HUES48 (cell line): ENCODE results near the gene PRKAG2.

ENCODE experiments used
- H3K27ac ChIP-seq: one replicate; pipeline ENCODE4 v1.7.0; 2013; ENCODE audit warnings: low read depth, low read length, inconsistent platforms
- H3K27me3 ChIP-seq: 2 replicates; pipeline ENCODE4 v1.6.1; 2013; ENCODE audit warnings: mild to moderate bottlenecking, low read length; ENCODE audit not compliant: control insufficient read depth, insufficient read depth
- H3K36me3 ChIP-seq: 2 replicates; pipeline ENCODE4 v1.6.1; 2013; ENCODE audit warnings: low read length; ENCODE audit not compliant: control insufficient read depth, insufficient read depth
- H3K4me1 ChIP-seq: 2 replicates; pipeline ENCODE4 v1.6.1; 2013; ENCODE audit warnings: mild to moderate bottlenecking, low read length; ENCODE audit not compliant: control insufficient read depth, insufficient read depth
- H3K4me3 ChIP-seq: 2 replicates; pipeline ENCODE4 v1.5.1; 2013; ENCODE audit warnings: mild to moderate bottlenecking, low read depth, low read length
- H3K9ac ChIP-seq: 2 replicates; pipeline ENCODE4 v1.6.1; 2013; ENCODE audit warnings: mild to moderate bottlenecking, low read depth, low read length, moderate library complexity
- H3K9me3 ChIP-seq: 2 replicates; pipeline ENCODE4 v1.6.1; 2013; ENCODE audit warnings: low read length; ENCODE audit not compliant: control insufficient read depth, insufficient read depth

PRKAG2 gene

GRCh38 chr7:151891753-151892152 lies 14.8 kb upstream of the PRKAG2 start:
- H3K36me3 ChIP-seq: no peaks in the 10 kb centered on the region
- H3K9me3 ChIP-seq: no peaks in the 10 kb centered on the region
- no peak overlapping the region for H3K27ac ChIP-seq
- H3K27me3 ChIP-seq: no peaks in the 10 kb centered on the region; the same call in 1 of the 2 replicates
- H3K4me3 ChIP-seq: no peak overlapping the region
- H3K4me1 ChIP-seq: peaks cover under 1% of the 10 kb centered on the region; the same call in 1 of the 2 replicates
- H3K9ac ChIP-seq: no peak overlapping the region

DNA sequence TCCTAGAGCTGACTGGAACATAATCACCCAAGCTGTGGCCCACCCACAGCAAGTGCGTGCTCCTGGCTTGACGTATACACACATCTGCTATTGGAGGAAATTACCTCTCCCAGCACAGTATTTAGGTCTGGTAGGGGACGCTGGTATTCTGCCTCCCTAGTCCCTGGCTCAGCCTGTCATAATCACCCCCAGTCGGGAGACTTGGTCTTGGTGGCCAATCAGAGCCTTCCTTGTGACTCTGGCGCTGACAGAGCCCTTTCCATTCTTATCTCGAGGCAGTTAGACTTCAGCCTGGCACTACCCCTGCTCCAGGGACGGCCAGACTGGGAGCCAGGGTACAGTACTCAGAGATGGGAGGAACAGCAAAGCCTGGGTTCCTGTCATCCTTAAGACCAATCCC lies 14.3 kb upstream of the PRKAG2 start:
- H3K36me3 ChIP-seq: no peaks in the 10 kb centered on the region
- no peaks in the 10 kb centered on the region for H3K4me1 ChIP-seq
- H3K27me3 ChIP-seq: no peaks in the 10 kb centered on the region; the same call in 1 of the 2 replicates
- H3K4me3 ChIP-seq: no peak overlapping the region
- H3K9me3 ChIP-seq: no peaks in the 10 kb centered on the region
- H3K27ac ChIP-seq: no peak overlapping the region
- no peak overlapping the region for H3K9ac ChIP-seq

- no peak overlapping the region for H3K4me3 ChIP-seq
- no peak overlapping the region for H3K9ac ChIP-seq
- H3K27ac ChIP-seq: no peak overlapping the region
- H3K36me3 ChIP-seq: no peaks in the 10 kb centered on the region
- H3K27me3 ChIP-seq: no peaks in the 10 kb centered on the region; the same call in 1 of the 2 replicates
- no peaks in the 10 kb centered on the region for H3K9me3 ChIP-seq
- no peaks in the 10 kb centered on the region for H3K4me1 ChIP-seq
Measured at GRCh38 chr7:151890355-151891004, 13.6 kb upstream of the PRKAG2 start.

GRCh38 chr7:151889406-151890354 lies 12.8 kb upstream of the PRKAG2 start:
- Histone ChIP-seq H3K27me3 (no peaks in the 10 kb centered on the region; the same call in 1 of the 2 replicates), H3K4me1 (no peaks in the 10 kb centered on the region), H3K4me3 (no peak overlapping the region), H3K27ac (no peak overlapping the region), H3K36me3 (no peaks in the 10 kb centered on the region), H3K9me3 (no peaks in the 10 kb centered on the region), H3K9ac (no peak overlapping the region)

- Histone ChIP-seq H3K27me3 (no peaks in the 10 kb centered on the region; the same call in 1 of the 2 replicates), H3K9me3 (no peaks in the 10 kb centered on the region), H3K36me3 (no peaks in the 10 kb centered on the region), H3K9ac (no peak overlapping the region), H3K4me3 (no peak overlapping the region), H3K27ac (no peak overlapping the region), H3K4me1 (no peaks in the 10 kb centered on the region)
Measured at GRCh38 chr7:151888079-151889067, 11.5 kb upstream of the PRKAG2 start.

- Histone ChIP-seq H3K36me3 (no peaks in the 10 kb centered on the region), H3K9me3 (no peaks in the 10 kb centered on the region), H3K9ac (no peak overlapping the region), H3K27ac (no peak overlapping the region), H3K4me3 (no peak overlapping the region), H3K27me3 (no peaks in the 10 kb centered on the region; the same call in 1 of the 2 replicates), H3K4me1 (no peaks in the 10 kb centered on the region)
Measured at GRCh38 chr7:151886783-151887182, 9.9 kb upstream of the PRKAG2 start.

GRCh38 chr7:151885202-151885580 lies 8.3 kb upstream of the PRKAG2 start:
- Histone ChIP-seq H3K27ac (no peak overlapping the region), H3K27me3 (no peaks in the 10 kb centered on the region; the same call in 1 of the 2 replicates), H3K4me1 (no peaks in the 10 kb centered on the region), H3K9me3 (no peaks in the 10 kb centered on the region), H3K9ac (no peak overlapping the region), H3K4me3 (no peak overlapping the region), H3K36me3 (no peaks in the 10 kb centered on the region)

DNA sequence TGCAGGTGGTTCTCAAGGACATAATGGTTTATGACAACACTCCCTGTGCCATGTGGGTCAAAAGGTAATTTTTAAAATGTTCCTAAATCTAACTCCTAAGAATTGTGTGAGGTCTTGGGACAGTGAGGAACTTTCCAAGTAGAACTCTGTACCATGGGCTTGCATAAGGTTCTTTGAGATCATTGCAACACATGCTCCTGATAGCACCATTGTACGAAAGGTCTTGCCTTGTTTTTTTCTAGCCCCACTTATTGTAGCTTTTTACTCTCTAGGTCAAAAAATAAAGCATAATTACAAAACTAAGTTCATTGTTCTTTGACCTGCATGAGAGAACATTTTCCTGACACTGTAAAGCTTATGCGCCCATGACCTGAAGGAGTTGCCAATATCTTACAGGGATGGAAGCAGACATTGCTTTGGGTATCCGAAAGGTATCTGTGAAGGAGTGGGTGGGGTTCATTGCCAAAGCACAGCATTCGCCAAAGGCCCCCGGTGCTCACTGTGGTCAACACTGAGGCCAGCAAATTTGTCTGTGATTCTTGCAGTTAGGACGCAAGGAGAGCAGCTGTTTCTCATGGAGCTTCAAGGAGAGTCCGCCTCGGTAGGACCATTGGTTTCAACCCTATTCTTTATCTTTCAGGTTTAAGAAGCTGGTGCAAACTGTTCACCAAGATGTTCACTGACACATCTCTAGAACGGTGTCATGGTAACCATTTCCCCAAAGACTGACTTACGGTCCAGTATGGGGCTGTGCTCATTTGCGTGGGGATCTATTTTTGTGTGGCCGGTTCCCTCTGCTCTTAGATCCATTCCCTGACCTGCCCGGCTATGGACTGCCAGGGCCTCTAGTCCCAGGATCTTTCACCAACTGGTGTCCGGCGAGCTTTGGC lies 7.6 kb upstream of the PRKAG2 start:
- Histone ChIP-seq H3K36me3 (no peaks in the 10 kb centered on the region), H3K27me3 (peaks cover 2% of the 10 kb centered on the region), H3K4me1 (no peaks in the 10 kb centered on the region), H3K27ac (no peak overlapping the region), H3K9me3 (no peaks in the 10 kb centered on the region), H3K4me3 (no peak overlapping the region), H3K9ac (no peak overlapping the region)

GRCh38 chr7:151883857-151884256 lies 6.9 kb upstream of the PRKAG2 start:
- Histone ChIP-seq H3K36me3 (no peaks in the 10 kb centered on the region), H3K27ac (no peak overlapping the region), H3K4me3 (no peak overlapping the region), H3K27me3 (peaks cover 9% of the 10 kb centered on the region), H3K9me3 (no peaks in the 10 kb centered on the region), H3K4me1 (no peaks in the 10 kb centered on the region), H3K9ac (no peak overlapping the region)

DNA sequence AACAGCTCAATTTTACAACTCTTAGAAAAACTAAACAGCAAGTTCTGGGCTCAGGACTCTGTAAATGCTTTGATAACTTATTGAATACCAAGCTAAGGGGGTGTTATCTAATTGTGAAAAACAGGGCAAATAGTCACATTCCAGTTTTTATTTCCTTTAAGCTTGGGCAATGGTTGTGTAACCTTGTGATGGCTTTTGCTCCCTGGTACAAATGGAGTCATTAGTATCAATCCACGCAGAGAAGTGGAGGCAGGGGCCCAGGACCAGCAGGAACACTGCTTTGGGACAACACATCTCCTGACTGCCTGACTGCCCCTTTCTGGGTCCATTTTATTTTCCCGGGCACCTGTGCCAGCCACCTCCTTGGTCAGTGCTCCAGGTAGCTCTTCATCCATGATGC lies 5.8 kb upstream of the PRKAG2 start:
- Histone ChIP-seq H3K9me3 (no peaks in the 10 kb centered on the region), H3K27me3 (peaks cover 20% of the 10 kb centered on the region), H3K9ac (no peak overlapping the region), H3K4me1 (no peaks in the 10 kb centered on the region; the same call in 1 of the 2 replicates), H3K27ac (no peak overlapping the region), H3K4me3 (no peak overlapping the region), H3K36me3 (no peaks in the 10 kb centered on the region)
